ENCODE data around the gene THAP7. TPM values are rescaled to one million over a fixed set of nuclear protein-coding genes. Genes with fewer than 3 reads are reported as not detected.

Gene THAP7
- total and polyA plus RNA-seq, 9 of the 15 experiments (the other 6 are each of a cell fraction or from before 2014, with no cell fraction given): 7.9 to 263 (median 84.1) TPM

DNA sequence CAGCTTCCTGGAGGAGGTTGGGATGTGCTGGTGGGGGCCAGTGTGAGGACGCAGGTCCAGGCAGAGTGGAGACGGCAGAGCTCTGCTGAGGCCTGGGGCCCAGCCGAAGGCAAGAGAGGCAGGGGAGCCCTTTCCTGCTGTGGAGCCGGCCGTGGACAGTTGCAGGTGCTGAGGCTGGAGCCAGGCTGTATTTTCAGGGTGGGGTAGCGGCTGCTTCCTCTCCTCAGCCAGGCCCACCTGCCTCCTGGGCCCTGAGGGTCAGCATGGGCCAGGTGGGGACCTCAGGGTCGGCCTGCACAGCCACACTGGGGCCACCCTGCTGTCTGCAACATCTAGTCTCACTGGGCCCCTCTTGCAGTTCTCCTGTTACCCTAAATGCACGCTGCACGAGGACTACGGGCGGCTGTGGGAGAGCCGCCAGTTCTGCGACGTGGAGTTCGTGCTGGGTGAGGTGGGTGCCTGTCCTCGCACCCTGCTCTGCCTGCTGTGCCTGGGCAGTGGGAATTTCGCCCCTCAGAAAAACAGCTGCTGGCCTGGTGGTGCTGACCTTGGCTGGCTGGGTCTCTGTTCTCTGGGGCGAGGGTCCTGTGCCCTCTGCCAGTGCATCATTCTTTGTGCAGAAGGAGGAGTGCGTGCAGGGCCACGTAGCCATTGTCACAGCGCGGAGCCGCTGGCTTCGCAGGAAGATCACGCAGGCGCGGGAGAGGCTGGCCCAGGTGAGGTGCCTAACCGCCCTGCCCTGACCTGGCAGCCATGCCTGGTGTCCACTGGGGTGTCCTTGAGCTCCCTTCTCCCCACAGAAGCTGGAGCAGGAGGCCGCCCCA, 8.4 kb downstream of the THAP7 start (continued):
- TF ChIP-seq, protein P1, sequence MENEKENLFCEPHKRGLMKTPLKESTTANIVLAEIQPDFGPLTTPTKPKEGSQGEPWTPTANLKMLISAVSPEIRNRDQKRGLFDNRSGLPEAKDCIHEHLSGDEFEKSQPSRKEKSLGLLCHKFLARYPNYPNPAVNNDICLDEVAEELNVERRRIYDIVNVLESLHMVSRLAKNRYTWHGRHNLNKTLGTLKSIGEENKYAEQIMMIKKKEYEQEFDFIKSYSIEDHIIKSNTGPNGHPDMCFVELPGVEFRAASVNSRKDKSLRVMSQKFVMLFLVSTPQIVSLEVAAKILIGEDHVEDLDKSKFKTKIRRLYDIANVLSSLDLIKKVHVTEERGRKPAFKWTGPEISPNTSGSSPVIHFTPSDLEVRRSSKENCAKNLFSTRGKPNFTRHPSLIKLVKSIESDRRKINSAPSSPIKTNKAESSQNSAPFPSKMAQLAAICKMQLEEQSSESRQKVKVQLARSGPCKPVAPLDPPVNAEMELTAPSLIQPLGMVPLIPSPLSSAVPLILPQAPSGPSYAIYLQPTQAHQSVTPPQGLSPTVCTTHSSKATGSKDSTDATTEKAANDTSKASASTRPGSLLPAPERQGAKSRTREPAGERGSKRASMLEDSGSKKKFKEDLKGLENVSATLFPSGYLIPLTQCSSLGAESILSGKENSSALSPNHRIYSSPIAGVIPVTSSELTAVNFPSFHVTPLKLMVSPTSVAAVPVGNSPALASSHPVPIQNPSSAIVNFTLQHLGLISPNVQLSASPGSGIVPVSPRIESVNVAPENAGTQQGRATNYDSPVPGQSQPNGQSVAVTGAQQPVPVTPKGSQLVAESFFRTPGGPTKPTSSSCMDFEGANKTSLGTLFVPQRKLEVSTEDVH (IDR thresholded peaks at IDR 0.05; ENCODE audit: low read depth, partially characterized antibody): no peak
- TF ChIP-seq SMAD1 (IDR thresholded peaks at IDR 0.05; ENCODE audit: low read depth, low read length, partially characterized antibody): no peak
- no peak for TF ChIP-seq TAL1 (IDR thresholded peaks at IDR 0.05)
- TF ChIP-seq, protein P2, sequence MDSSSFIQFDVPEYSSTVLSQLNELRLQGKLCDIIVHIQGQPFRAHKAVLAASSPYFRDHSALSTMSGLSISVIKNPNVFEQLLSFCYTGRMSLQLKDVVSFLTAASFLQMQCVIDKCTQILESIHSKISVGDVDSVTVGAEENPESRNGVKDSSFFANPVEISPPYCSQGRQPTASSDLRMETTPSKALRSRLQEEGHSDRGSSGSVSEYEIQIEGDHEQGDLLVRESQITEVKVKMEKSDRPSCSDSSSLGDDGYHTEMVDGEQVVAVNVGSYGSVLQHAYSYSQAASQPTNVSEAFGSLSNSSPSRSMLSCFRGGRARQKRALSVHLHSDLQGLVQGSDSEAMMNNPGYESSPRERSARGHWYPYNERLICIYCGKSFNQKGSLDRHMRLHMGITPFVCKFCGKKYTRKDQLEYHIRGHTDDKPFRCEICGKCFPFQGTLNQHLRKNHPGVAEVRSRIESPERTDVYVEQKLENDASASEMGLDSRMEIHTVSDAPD (CRISPR knock-in tag; IDR thresholded peaks at IDR 0.05): no peak
- TF ChIP-seq, protein P3, sequence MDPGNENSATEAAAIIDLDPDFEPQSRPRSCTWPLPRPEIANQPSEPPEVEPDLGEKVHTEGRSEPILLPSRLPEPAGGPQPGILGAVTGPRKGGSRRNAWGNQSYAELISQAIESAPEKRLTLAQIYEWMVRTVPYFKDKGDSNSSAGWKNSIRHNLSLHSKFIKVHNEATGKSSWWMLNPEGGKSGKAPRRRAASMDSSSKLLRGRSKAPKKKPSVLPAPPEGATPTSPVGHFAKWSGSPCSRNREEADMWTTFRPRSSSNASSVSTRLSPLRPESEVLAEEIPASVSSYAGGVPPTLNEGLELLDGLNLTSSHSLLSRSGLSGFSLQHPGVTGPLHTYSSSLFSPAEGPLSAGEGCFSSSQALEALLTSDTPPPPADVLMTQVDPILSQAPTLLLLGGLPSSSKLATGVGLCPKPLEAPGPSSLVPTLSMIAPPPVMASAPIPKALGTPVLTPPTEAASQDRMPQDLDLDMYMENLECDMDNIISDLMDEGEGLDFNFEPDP (CRISPR knock-in tag; IDR thresholded peaks at IDR 0.05): no peak
- TF ChIP-seq, protein P4, sequence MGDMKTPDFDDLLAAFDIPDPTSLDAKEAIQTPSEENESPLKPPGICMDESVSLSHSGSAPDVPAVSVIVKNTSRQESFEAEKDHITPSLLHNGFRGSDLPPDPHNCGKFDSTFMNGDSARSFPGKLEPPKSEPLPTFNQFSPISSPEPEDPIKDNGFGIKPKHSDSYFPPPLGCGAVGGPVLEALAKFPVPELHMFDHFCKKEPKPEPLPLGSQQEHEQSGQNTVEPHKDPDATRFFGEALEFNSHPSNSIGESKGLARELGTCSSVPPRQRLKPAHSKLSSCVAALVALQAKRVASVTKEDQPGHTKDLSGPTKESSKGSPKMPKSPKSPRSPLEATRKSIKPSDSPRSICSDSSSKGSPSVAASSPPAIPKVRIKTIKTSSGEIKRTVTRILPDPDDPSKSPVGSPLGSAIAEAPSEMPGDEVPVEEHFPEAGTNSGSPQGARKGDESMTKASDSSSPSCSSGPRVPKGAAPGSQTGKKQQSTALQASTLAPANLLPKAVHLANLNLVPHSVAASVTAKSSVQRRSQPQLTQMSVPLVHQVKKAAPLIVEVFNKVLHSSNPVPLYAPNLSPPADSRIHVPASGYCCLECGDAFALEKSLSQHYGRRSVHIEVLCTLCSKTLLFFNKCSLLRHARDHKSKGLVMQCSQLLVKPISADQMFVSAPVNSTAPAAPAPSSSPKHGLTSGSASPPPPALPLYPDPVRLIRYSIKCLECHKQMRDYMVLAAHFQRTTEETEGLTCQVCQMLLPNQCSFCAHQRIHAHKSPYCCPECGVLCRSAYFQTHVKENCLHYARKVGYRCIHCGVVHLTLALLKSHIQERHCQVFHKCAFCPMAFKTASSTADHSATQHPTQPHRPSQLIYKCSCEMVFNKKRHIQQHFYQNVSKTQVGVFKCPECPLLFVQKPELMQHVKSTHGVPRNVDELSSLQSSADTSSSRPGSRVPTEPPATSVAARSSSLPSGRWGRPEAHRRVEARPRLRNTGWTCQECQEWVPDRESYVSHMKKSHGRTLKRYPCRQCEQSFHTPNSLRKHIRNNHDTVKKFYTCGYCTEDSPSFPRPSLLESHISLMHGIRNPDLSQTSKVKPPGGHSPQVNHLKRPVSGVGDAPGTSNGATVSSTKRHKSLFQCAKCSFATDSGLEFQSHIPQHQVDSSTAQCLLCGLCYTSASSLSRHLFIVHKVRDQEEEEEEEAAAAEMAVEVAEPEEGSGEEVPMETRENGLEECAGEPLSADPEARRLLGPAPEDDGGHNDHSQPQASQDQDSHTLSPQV (IDR thresholded peaks at IDR 0.05): no peak
- no peak for TF ChIP-seq DDX20 (tag; IDR thresholded peaks at IDR 0.05; ENCODE audit: low read depth)
- no peak for TF ChIP-seq CC2D1A (IDR thresholded peaks at IDR 0.05)
- TF ChIP-seq, protein P5, sequence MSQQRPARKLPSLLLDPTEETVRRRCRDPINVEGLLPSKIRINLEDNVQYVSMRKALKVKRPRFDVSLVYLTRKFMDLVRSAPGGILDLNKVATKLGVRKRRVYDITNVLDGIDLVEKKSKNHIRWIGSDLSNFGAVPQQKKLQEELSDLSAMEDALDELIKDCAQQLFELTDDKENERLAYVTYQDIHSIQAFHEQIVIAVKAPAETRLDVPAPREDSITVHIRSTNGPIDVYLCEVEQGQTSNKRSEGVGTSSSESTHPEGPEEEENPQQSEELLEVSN (IDR thresholded peaks at IDR 0.05; ENCODE audit: borderline replicate concordance in 1 of 2, extremely low read depth in 1 of 2, insufficient read depth in 1 of 2, insufficient read length in 1 of 2, low read depth in 1 of 2, low read length in 1 of 2, poor library complexity in 1 of 2, severe bottlenecking in 1 of 2): no peak
- no peak for TF ChIP-seq U2AF1 (optimal IDR thresholded peaks at IDR 0.05; ENCODE audit: low read depth, low read length)
- TF ChIP-seq RBM14 (IDR thresholded peaks at IDR 0.05; ENCODE audit: borderline replicate concordance, insufficient read depth, low read depth, low read length): no peak
- TF ChIP-seq MTA3 (IDR thresholded peaks at IDR 0.05; ENCODE audit: borderline replicate concordance): no peak
- no peak for TF ChIP-seq TARDBP (IDR thresholded peaks at IDR 0.05)
- no peak for TF ChIP-seq MTA2 (IDR thresholded peaks at IDR 0.05; ENCODE audit: low read depth)
- no peak for TF ChIP-seq TEAD4 (IDR thresholded peaks at IDR 0.05; ENCODE audit: low read length)
- TF ChIP-seq TEAD4 (CRISPR knock-in tag; IDR thresholded peaks at IDR 0.05; ENCODE audit: borderline replicate concordance): no peak
